Peyer's patch (tissue), 4 donors: ENCODE results near the gene PTBP1.

ENCODE experiments used
- POLR2A ChIP-seq, 2 donors: fragments of 450-650 bp; IDR thresholded peaks; one replicate each; pipeline ENCODE4 v1.5.1; 2017; ENCODE audit warnings: antibody characterized with exemption in 2 of 2, mild to moderate bottlenecking in 2 of 2, moderate library complexity in 2 of 2
- TF ChIP-seq, protein P1 (sequence below), 6 experiments: fragments of 450-650 bp in 4 of 6; fragments of 200-600 bp in 2 of 6; sonication (generic) in 1 of 6; IDR thresholded peaks; one replicate each; pipeline ENCODE4 v1.5.1; 2017 to 2019; ENCODE audit warnings: antibody characterized with exemption in 6 of 6, mild to moderate bottlenecking in 3 of 6, moderate library complexity in 1 of 6

DNA sequence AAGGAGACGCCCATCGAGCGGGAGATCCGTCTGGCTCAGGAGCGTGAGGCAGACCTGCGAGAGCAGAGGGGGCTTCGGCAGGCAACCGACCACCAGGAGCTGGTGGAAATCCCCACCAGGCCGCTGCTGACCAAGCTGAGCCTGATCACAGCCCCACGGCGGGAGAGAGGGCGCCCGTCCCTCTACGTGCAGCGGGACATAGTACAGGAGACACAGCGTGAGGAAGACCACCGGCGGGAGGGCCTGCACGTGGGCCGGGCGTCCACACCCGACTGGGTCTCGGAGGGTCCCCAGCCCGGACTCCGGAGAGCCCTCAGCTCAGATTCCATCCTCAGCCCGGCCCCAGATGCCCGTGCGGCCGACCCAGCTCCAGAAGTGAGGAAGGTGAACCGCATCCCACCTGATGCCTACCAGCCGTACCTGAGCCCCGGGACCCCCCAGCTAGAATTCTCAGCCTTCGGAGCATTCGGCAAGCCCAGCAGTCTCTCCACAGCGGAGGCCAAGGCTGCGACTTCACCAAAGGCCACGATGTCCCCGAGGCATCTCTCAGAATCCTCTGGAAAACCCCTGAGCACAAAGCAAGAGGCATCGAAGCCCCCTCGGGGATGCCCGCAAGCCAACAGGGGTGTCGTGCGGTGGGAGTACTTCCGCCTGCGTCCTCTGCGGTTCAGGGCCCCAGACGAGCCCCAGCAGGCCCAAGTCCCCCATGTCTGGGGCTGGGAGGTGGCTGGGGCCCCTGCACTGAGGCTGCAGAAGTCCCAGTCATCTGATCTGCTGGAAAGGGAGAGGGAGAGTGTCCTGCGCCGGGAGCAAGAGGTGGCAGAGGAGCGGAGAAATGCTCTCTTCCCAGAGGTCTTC is 39.2 kb upstream of the PTBP1 start:
- TF ChIP-seq, protein P1, sequence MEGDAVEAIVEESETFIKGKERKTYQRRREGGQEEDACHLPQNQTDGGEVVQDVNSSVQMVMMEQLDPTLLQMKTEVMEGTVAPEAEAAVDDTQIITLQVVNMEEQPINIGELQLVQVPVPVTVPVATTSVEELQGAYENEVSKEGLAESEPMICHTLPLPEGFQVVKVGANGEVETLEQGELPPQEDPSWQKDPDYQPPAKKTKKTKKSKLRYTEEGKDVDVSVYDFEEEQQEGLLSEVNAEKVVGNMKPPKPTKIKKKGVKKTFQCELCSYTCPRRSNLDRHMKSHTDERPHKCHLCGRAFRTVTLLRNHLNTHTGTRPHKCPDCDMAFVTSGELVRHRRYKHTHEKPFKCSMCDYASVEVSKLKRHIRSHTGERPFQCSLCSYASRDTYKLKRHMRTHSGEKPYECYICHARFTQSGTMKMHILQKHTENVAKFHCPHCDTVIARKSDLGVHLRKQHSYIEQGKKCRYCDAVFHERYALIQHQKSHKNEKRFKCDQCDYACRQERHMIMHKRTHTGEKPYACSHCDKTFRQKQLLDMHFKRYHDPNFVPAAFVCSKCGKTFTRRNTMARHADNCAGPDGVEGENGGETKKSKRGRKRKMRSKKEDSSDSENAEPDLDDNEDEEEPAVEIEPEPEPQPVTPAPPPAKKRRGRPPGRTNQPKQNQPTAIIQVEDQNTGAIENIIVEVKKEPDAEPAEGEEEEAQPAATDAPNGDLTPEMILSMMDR (IDR thresholded peaks at IDR 0.05) = no peak
- TF ChIP-seq POLR2A (IDR thresholded peaks at IDR 0.05) = no peak
